Ishikawa (cell line): ENCODE measurements around the gene ATP8A2.

Source experiments
- CEBPB ChIP-seq: IDR thresholded peaks from 2 replicates; pipeline ENCODE4 v1.6.1; 2012
- CREB1 ChIP-seq: IDR thresholded peaks from 2 replicates; pipeline ENCODE4 v1.6.1; 2012; ENCODE audit warnings: low read depth
- EGR1 ChIP-seq: IDR thresholded peaks from 2 replicates; pipeline ENCODE4 v1.6.1; 2012
- EP300 ChIP-seq: IDR thresholded peaks from 2 replicates; pipeline ENCODE4 v1.6.1; 2012; ENCODE audit warnings: borderline replicate concordance
- FOXM1 ChIP-seq: IDR thresholded peaks from 2 replicates; pipeline ENCODE4 v1.6.1; 2012; ENCODE audit warnings: low read depth, borderline replicate concordance
- MAX ChIP-seq: IDR thresholded peaks from 2 replicates; pipeline ENCODE4 v1.6.1; 2012
- NFIC ChIP-seq: IDR thresholded peaks from 2 replicates; pipeline ENCODE4 v1.6.1; 2012
- RAD21 ChIP-seq: IDR thresholded peaks from 2 replicates; pipeline ENCODE4 v1.6.1; 2012; ENCODE audit warnings: low read depth
- REST ChIP-seq: IDR thresholded peaks from 2 replicates; pipeline ENCODE4 v1.6.1; 2012; ENCODE audit warnings: low read depth, mild to moderate bottlenecking
- TAF1 ChIP-seq: IDR thresholded peaks from 2 replicates; pipeline ENCODE4 v1.6.1; 2012; ENCODE audit warnings: low read depth, mild to moderate bottlenecking
- TCF12 ChIP-seq: IDR thresholded peaks from 2 replicates; pipeline ENCODE4 v1.6.1; 2012; ENCODE audit warnings: low read depth
- TEAD4 ChIP-seq: IDR thresholded peaks from 2 replicates; pipeline ENCODE4 v1.6.1; 2012
- USF1 ChIP-seq: IDR thresholded peaks from 2 replicates; pipeline ENCODE4 v1.6.1; 2012
- YY1 ChIP-seq: IDR thresholded peaks from 2 replicates; pipeline ENCODE4 v1.6.1; 2012; ENCODE audit warnings: low read depth
- ZBTB7A ChIP-seq: IDR thresholded peaks from 2 replicates; pipeline ENCODE4 v1.6.1; 2012; ENCODE audit warnings: low read depth

ATP8A2 gene

GRCh38 chr13:25608181-25608580 is 236.4 kb downstream of the ATP8A2 start:
- TF ChIP-seq MAX (no peak), EP300 (no peak), ZBTB7A (no peak)

- TF ChIP-seq CREB1 (no peak), TAF1 (no peak), TEAD4 (no peak), ZBTB7A (no peak), CEBPB (no peak), RAD21 (no peak), EP300 (no peak), MAX (no peak), NFIC (no peak), EGR1 (no peak), USF1 (no peak), FOXM1 (no peak), TCF12 (no peak), YY1 (no peak), REST (no peak)
Observed at GRCh38 chr13:25616674-25617073, 244.9 kb downstream of the ATP8A2 start.

- TF ChIP-seq TAF1 (no peak), TCF12 (no peak), REST (no peak), RAD21 (no peak)
Observed at GRCh38 chr13:25619897-25620296, 248.1 kb downstream of the ATP8A2 start.

GRCh38 chr13:25625414-25625813 is 253.6 kb downstream of the ATP8A2 start:
- TF ChIP-seq TEAD4 (no peak), MAX (no peak), REST (no peak), EP300 (no peak), YY1 (no peak), ZBTB7A (no peak), TCF12 (no peak), CREB1 (no peak), EGR1 (no peak)

GRCh38 chr13:25630329-25630900 is 258.6 kb downstream of the ATP8A2 start:
- TF ChIP-seq TAF1 = no peak
- TF ChIP-seq TEAD4 = no peak
- TF ChIP-seq RAD21 = no peak
- TF ChIP-seq CREB1 = no peak
- TF ChIP-seq EGR1 = no peak
- no peak for TF ChIP-seq NFIC
- TF ChIP-seq CEBPB = no peak
- no peak for TF ChIP-seq MAX
- TF ChIP-seq TCF12 = no peak
- TF ChIP-seq FOXM1 = no peak
- TF ChIP-seq REST = no peak
